ENCODE data around the gene PSMB11.

GRCh38 chr14:23043754-23044153 lies 1.7 kb downstream of the PSMB11 start:
- TF ChIP-seq CTCF (IDR thresholded peaks at IDR 0.05) (no peak), POLR2A (IDR thresholded peaks at IDR 0.05) (no peak)
